ENCODE results near the gene CTDP1. TPM values are rescaled to one million over a fixed set of nuclear protein-coding genes. Genes with fewer than 3 reads are reported as not detected.

Gene CTDP1
- total RNA-seq, 3 donors from 2014 or later, result 15.0 to 21.0 (median 19.9) TPM

DNA sequence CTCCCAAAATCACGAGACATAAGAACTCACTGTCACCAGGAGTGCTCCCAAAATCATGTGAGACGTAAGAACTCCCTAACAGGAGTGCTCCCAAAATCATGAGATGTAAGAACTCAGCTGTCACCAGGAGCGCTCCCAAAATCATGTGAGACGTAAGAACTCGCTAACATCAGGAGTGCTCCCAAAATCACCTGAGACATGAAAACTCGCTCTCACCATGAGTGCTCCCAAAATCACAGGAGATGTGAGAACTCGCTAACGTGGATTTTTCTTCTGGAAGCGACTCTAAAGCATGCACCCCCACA is 53.1 kb downstream of the CTDP1 start:
- no peak for DNase-seq (ENCODE audit: low spot score in 2 of 2)
- TF ChIP-seq POLR2A (IDR thresholded peaks at IDR 0.05) (no peak), POLR2AphosphoS5 (IDR thresholded peaks at IDR 0.05) (no peak)
- TF ChIP-seq, protein P1, sequence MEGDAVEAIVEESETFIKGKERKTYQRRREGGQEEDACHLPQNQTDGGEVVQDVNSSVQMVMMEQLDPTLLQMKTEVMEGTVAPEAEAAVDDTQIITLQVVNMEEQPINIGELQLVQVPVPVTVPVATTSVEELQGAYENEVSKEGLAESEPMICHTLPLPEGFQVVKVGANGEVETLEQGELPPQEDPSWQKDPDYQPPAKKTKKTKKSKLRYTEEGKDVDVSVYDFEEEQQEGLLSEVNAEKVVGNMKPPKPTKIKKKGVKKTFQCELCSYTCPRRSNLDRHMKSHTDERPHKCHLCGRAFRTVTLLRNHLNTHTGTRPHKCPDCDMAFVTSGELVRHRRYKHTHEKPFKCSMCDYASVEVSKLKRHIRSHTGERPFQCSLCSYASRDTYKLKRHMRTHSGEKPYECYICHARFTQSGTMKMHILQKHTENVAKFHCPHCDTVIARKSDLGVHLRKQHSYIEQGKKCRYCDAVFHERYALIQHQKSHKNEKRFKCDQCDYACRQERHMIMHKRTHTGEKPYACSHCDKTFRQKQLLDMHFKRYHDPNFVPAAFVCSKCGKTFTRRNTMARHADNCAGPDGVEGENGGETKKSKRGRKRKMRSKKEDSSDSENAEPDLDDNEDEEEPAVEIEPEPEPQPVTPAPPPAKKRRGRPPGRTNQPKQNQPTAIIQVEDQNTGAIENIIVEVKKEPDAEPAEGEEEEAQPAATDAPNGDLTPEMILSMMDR (IDR thresholded peaks at IDR 0.05), result no peak
- Histone ChIP-seq H3K27ac (no peak overlapping the region), H3K9me3 (peaks cover 0 to 6% of the 10 kb centered on the region in 2 donors), H3K36me3 (no peaks in the 10 kb centered on the region), H3K4me3 (no peak overlapping the region), H3K27me3 (no peaks in the 10 kb centered on the region), H3K4me1 (no peaks in the 10 kb centered on the region)
- intact Hi-C loops (cut with DNase I; ENCODE audit: low total_unique reads), result no loop called here

DNA sequence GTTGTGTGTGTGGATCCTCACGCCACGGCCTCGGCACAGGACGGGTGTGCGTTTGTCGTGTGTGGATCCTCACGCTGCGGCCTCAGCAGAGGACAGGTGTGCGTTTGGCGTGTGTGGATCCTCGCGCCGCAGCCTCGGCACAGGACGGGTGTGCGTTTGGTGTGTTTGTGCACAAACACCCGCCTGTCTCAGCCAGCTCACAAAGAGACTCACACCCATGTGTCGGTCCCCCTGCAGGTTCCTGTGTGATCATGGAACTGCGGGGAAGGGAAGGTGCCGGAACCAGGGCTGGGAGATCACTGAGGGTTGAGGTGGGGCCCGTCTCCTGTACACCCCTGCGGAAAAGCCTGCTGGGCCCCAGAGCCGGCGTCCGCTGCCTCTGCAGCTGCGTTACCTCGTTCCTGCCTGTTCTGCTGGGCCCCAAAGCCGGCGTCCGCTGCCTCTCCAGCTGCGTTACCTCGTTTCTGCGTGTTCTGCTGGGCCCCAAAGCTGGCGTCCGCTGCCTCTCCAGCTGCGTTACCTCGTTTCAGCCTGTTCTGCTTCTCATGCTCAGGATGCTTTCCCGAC is 53.6 kb downstream of the CTDP1 start:
- TF ChIP-seq POLR2AphosphoS5 (IDR thresholded peaks at IDR 0.05), result no peak
- TF ChIP-seq POLR2A (IDR thresholded peaks at IDR 0.05), result no peak
- TF ChIP-seq, protein P1 (IDR thresholded peaks at IDR 0.05), result no peak
- Histone ChIP-seq H3K4me1 (no peaks in the 10 kb centered on the region), H3K36me3 (no peaks in the 10 kb centered on the region), H3K27me3 (no peaks in the 10 kb centered on the region), H3K4me3 (no peak overlapping the region), H3K27ac (no peak overlapping the region), H3K9me3 (peaks cover 0 to 6% of the 10 kb centered on the region in 2 donors)
- DNase-seq (ENCODE audit: low spot score in 2 of 2), result no peak
- intact Hi-C loops (cut with DNase I; ENCODE audit: low total_unique reads), result no loop called here

DNA sequence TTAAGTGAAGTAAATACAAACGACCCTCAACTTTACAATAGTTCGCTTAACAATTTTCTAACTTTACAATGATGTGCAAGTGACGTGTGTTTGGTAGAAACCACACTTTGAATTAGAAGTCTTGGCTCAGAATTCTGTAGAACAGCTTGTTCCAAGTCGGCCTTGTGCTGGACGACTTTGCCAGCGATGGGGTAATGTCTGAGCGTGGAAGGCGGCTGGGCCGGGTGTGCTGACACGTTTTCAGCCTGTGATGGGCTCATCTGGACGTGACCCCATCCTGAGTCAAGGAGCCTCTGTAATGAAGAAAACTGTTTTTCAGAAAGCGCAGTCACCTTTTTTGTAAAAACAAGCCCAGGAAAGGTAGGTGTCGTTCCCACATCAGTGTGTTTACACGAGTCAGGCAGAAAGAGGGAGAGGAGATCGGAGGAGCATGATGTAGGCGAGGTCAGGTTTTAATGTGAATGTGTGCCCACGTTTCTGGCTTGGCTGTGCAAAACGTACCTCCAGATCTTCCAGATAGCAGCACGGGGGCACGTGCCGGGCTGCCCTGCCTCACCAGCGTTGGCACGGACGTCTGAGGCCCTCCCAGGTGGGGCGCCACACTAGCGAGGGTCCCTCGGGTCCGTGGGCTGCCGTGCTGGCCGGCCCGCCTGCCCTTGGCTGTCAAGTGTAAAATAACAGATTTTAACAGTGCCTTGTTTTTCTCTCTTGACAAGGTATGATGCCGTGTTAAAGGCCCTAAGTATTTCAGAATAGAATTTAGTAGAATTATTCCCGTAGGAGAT is 54.6 kb downstream of the CTDP1 start:
- Histone ChIP-seq H3K4me3 (no peak overlapping the region), H3K27me3 (no peaks in the 10 kb centered on the region), H3K4me1 (peaks cover 0 to 4% of the 10 kb centered on the region in 2 donors), H3K27ac (no peak overlapping the region), H3K36me3 (no peaks in the 10 kb centered on the region), H3K9me3 (peaks cover 0 to 6% of the 10 kb centered on the region in 2 donors)
- TF ChIP-seq, protein P1 (IDR thresholded peaks at IDR 0.05), result no peak
- TF ChIP-seq POLR2A (IDR thresholded peaks at IDR 0.05), result no peak
- TF ChIP-seq POLR2AphosphoS5 (IDR thresholded peaks at IDR 0.05), result no peak
- DNase-seq (ENCODE audit: low spot score in 2 of 2), result no peak
- intact Hi-C loops (cut with DNase I; ENCODE audit: low total_unique reads), result no loop called here

DNA sequence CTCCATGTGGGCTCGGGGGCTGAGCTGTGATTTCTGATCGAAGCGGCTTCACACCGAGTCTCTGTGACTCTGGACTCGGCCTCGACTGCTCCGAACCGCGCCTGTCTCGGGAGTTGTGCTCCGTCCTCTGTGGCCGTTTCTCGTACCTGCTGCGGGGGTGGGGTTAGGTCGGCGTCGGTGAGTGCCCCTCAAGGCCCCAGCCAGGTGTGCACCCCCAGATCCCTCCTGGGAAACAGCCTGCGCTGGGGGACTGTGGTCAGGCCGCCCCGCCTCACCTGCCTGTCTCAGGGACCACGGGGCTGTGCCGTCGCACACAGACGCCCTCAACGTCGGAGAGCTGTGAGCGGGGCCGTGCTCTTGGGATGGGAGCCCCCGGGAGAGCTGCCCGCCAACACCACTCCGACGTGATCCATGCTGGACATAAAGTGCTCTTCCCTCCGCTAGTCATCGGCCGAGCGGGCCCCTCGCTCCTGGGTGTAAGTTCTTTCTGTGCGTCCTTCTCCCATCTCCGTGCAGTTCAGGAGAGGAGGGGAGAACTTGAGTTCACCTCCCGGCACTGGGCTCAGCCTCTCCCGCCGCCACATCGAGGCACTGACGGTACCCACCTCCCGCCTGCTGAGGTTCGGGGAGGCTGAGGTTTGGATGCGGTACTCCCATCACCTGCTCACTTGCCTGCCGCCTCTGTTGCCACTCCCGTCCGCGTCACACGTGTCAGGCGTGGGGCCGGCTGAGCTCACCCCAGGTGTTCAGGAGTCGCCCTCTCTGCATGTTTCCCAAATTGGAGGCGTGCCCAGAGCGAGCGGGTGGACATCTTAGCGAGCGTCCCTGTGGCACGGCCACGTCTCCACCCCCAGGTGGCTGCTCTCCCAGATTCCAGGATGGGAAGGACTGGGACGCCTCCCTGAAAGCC is 55.7 kb downstream of the CTDP1 start:
- peaks cover 0 to 6% of the 10 kb centered on the region in 2 donors for H3K9me3 ChIP-seq
- no peaks in the 10 kb centered on the region for H3K27me3 ChIP-seq
- DNase-seq (ENCODE audit: low spot score in 2 of 2), result no peak
- H3K4me3 ChIP-seq, result no peak overlapping the region
- TF ChIP-seq POLR2AphosphoS5 (IDR thresholded peaks at IDR 0.05), result no peak
- TF ChIP-seq, protein P1 (IDR thresholded peaks at IDR 0.05), result no peak
- no peak for TF ChIP-seq POLR2A (IDR thresholded peaks at IDR 0.05)
- no peak overlapping the region for H3K27ac ChIP-seq
- peaks cover 0 to 4% of the 10 kb centered on the region in 2 donors for H3K4me1 ChIP-seq
- intact Hi-C loops (cut with DNase I; ENCODE audit: low total_unique reads), result no loop called here
- no peaks in the 10 kb centered on the region for H3K36me3 ChIP-seq
